HL-60 (cell line): ENCODE data around the gene B3GALNT1.

Experiments
- DNase-seq, 2 experiments: peaks; one replicate each; pipeline ENCODE4 v3.0.0-alpha.2; 2010 to 2020; ENCODE audit warnings: low read depth in 1 of 2, low spot score in 1 of 2
- H3K27ac ChIP-seq: fragments of 250-450 bp; sonication (Bioruptor Pico); replicated peaks from 2 replicates; pipeline ENCODE4 v1.5.1; 2020; ENCODE audit warnings: mild to moderate bottlenecking, moderate library complexity
- H3K27me3 ChIP-seq: fragments of 250-450 bp; sonication (Bioruptor Pico); 2 replicates; pipeline ENCODE4 v1.5.1; 2021; ENCODE audit warnings: mild to moderate bottlenecking, moderate library complexity; ENCODE audit not compliant: insufficient read depth, poor library complexity, severe bottlenecking
- H3K4me3 ChIP-seq: replicated peaks from 2 replicates; pipeline ENCODE4 v1.5.1; 2011; ENCODE audit warnings: mild to moderate bottlenecking, control low read depth, low read length; ENCODE audit not compliant: insufficient read depth
- CTCF ChIP-seq: IDR thresholded peaks from one replicate; pipeline ENCODE4 v1.5.1; 2011; ENCODE audit warnings: low read length, control low read depth, inconsistent platforms; ENCODE audit not compliant: insufficient read depth
- GABPA ChIP-seq: IDR thresholded peaks from 2 replicates; pipeline ENCODE4 v1.6.1; 2012; ENCODE audit warnings: low read depth
- POLR2AphosphoS5 ChIP-seq: IDR thresholded peaks from 2 replicates; pipeline ENCODE4 v1.6.1; 2012; ENCODE audit warnings: low read depth
- REST ChIP-seq: IDR thresholded peaks from 2 replicates; pipeline ENCODE4 v1.6.1; 2012; ENCODE audit warnings: low read depth; ENCODE audit not compliant: insufficient replicate concordance
- SPI1 ChIP-seq: IDR thresholded peaks from 2 replicates; pipeline ENCODE4 v1.6.1; 2012; ENCODE audit warnings: low read depth, mild to moderate bottlenecking, borderline replicate concordance

B3GALNT1 gene

GRCh38 chr3:161072751-161073150 is 32.4 kb downstream of the B3GALNT1 start:
- no peak overlapping the region for H3K4me3 ChIP-seq
- no peak overlapping the region for H3K27ac ChIP-seq
- H3K27me3 ChIP-seq: no peaks in the 10 kb centered on the region
- TF ChIP-seq POLR2AphosphoS5 (no peak), REST (no peak), SPI1 (no peak), GABPA (no peak), CTCF (no peak)
- no peak for DNase-seq

- DNase-seq: no peak
- Histone ChIP-seq H3K27ac (no peak overlapping the region), H3K4me3 (no peak overlapping the region), H3K27me3 (no peaks in the 10 kb centered on the region)
- no peak for TF ChIP-seq SPI1
- no peak for TF ChIP-seq CTCF
- no peak for TF ChIP-seq REST
- TF ChIP-seq POLR2AphosphoS5: no peak
- no peak for TF ChIP-seq GABPA
These were observed 32.9 kb downstream of the B3GALNT1 start for GRCh38 chr3:161072211-161072621.

- Histone ChIP-seq H3K27ac (no peak overlapping the region), H3K4me3 (no peak overlapping the region), H3K27me3 (no peaks in the 10 kb centered on the region)
- DNase-seq: no peak
- TF ChIP-seq CTCF: no peak
- TF ChIP-seq POLR2AphosphoS5: no peak
- no peak for TF ChIP-seq SPI1
- no peak for TF ChIP-seq GABPA
- TF ChIP-seq REST: no peak
These were observed 34.0 kb downstream of the B3GALNT1 start for GRCh38 chr3:161070980-161071663.
